Camera-type eye (tissue), 1 donor: ENCODE measurements around the gene MOGAT2. TPM values are rescaled to one million over a fixed set of nuclear protein-coding genes. Genes with fewer than 3 reads are reported as not detected.

Experiments
- total RNA-seq: library from RNA; depleted of rRNA; stranded (reverse); fragments of >200 nt; gene quantifications from one replicate; pipeline ENCODE4 v1.2.3, GENCODE V29; 2014

Gene MOGAT2
- total RNA-seq, result not detected

GRCh38 chr11:75717608-75718418, at the start of gene MOGAT2:
TSS of gene MOGAT2 (plus strand) at chr11:75717838. CDS start at chr11:75717889, 51 bp downstream.

GRCh38 chr11:75668451-75669297, 49.0 kb upstream of the MOGAT2 start, which contains the start of gene MAP6:
TSS of gene MAP6 (minus strand) at chr11:75669038. CDS start at chr11:75668369, 669 bp downstream.

GRCh38 chr11:75768112-75768908, 50.7 kb downstream of the MOGAT2 start, which contains the start of gene DGAT2:
TSS of gene DGAT2 (plus strand) at chr11:75768778. CDS start at chr11:75768992, 214 bp downstream.

Other genes with a start within 250 kb of the MOGAT2 start
- 65.8 TPM for gene GDPD5, start 191.9 kb upstream of the MOGAT2 start, total RNA-seq
- 479 TPM for gene SERPINH1, start 155.6 kb upstream of the MOGAT2 start, total RNA-seq
- gene MAP6, start 48.8 kb upstream of the MOGAT2 start, total RNA-seq, result 57.5 TPM
- gene DGAT2, start 50.9 kb downstream of the MOGAT2 start, total RNA-seq, result 5.2 TPM
- gene UVRAG, start 97.4 kb downstream of the MOGAT2 start, total RNA-seq, result 49.5 TPM